ENCODE measurements around the gene ZNF524.

The ZNF524 gene

GRCh38 chr19:55613930-55614710 is 14.0 kb downstream of the ZNF524 start:
- TF ChIP-seq SIN3A (IDR thresholded peaks at IDR 0.05; ENCODE audit: borderline replicate concordance, insufficient read depth, low read length) (no peak), TAF1 (IDR thresholded peaks at IDR 0.05; ENCODE audit: borderline replicate concordance, insufficient read depth, low read length) (no peak), POLR2AphosphoS5 (IDR thresholded peaks at IDR 0.05; ENCODE audit: low read depth, low read length) (no peak), REST (IDR thresholded peaks at IDR 0.05; ENCODE audit: insufficient read depth in 1 of 2, low read depth in 2 of 2, low read length in 2 of 2) (no peak)

- TF ChIP-seq FOXP2 (optimal IDR thresholded peaks at IDR 0.05; ENCODE audit: borderline replicate concordance, extremely low read depth, extremely low read length, insufficient read depth): no peak
- no peak for TF ChIP-seq POLR2AphosphoS5 (IDR thresholded peaks at IDR 0.05; ENCODE audit: low read depth, low read length)
- no peak for TF ChIP-seq TAF1 (IDR thresholded peaks at IDR 0.05; ENCODE audit: borderline replicate concordance, insufficient read depth, low read length)
- TF ChIP-seq SIN3A (IDR thresholded peaks at IDR 0.05; ENCODE audit: borderline replicate concordance, insufficient read depth, low read length): no peak
- TF ChIP-seq REST (IDR thresholded peaks at IDR 0.05; ENCODE audit: insufficient read depth in 1 of 2, low read depth in 2 of 2, low read length in 2 of 2): no peak
Measured at GRCh38 chr19:55614711-55615542, 14.8 kb downstream of the ZNF524 start.

GRCh38 chr19:55615543-55616394 is 15.7 kb downstream of the ZNF524 start:
- TF ChIP-seq REST (IDR thresholded peaks at IDR 0.05; ENCODE audit: insufficient read depth in 1 of 2, low read depth in 2 of 2, low read length in 2 of 2) (no peak), TAF1 (IDR thresholded peaks at IDR 0.05; ENCODE audit: borderline replicate concordance, insufficient read depth, low read length) (no peak), POLR2AphosphoS5 (IDR thresholded peaks at IDR 0.05; ENCODE audit: low read depth, low read length) (no peak), FOXP2 (optimal IDR thresholded peaks at IDR 0.05; ENCODE audit: borderline replicate concordance, extremely low read depth, extremely low read length, insufficient read depth) (no peak), SIN3A (IDR thresholded peaks at IDR 0.05; ENCODE audit: borderline replicate concordance, insufficient read depth, low read length) (no peak)

GRCh38 chr19:55616395-55616875 is 16.3 kb downstream of the ZNF524 start:
- no peak for TF ChIP-seq FOXP2 (optimal IDR thresholded peaks at IDR 0.05; ENCODE audit: borderline replicate concordance, extremely low read depth, extremely low read length, insufficient read depth)

DNA sequence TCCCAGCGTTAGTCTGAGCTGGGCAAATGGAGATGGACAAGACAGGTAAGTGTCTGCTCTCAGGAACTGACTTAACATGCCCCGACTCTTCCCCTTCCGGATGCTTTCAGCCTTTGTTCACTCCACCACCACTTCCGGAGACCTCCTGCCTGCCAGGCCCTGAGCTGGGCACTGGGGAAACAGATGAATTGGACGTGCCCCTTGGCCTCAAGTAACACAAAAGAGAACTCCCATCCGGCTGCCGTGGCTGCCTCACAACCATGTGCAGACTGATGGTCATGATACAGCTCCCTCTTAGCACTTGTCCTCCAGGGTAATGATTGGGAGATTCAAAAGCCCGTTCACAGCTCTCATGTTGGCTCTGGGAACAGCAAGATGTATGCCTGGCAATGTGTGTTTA is 17.3 kb downstream of the ZNF524 start:
- TF ChIP-seq REST (IDR thresholded peaks at IDR 0.05; ENCODE audit: insufficient read depth in 1 of 2, low read depth in 2 of 2, low read length in 2 of 2) (no peak), FOXP2 (optimal IDR thresholded peaks at IDR 0.05; ENCODE audit: borderline replicate concordance, extremely low read depth, extremely low read length, insufficient read depth) (no peak), TAF1 (IDR thresholded peaks at IDR 0.05; ENCODE audit: borderline replicate concordance, insufficient read depth, low read length) (no peak), SIN3A (IDR thresholded peaks at IDR 0.05; ENCODE audit: borderline replicate concordance, insufficient read depth, low read length) (no peak), POLR2AphosphoS5 (IDR thresholded peaks at IDR 0.05; ENCODE audit: low read depth, low read length) (no peak)
